Measurements from ENCODE around the gene RHBDL1. TPM values are rescaled to one million over a fixed set of nuclear protein-coding genes. Genes with fewer than 3 reads are reported as not detected.
"Not testable (repeated sequence)": the region's sequence is repeated elsewhere in the genome, so short reads cannot be mapped to it uniquely, and the experiment has no call there.

The RHBDL1 gene
- total RNA-seq, 1 experiment from 2014 or later = 2.3 TPM

- DNase-seq (ENCODE audit: extremely low read depth, low read depth) = peak; percentile 95
Observed at GRCh38 chr16:684071-684794, 8.8 kb downstream of the RHBDL1 start, which contains the start of gene JMJD8. Gene JMJD8 (minus strand): TSS chr16:684334. CDS start chr16:684319, 15 bp downstream.

- no peak for DNase-seq (ENCODE audit: extremely low read depth, low read depth)
Observed at GRCh38 chr16:684961-685696, 9.7 kb downstream of the RHBDL1 start.

- DNase-seq (ENCODE audit: extremely low read depth, low read depth) = peak; percentile 73
Observed at GRCh38 chr16:685967-686366, 10.5 kb downstream of the RHBDL1 start.

- no peak for DNase-seq (ENCODE audit: extremely low read depth, low read depth)
Observed at GRCh38 chr16:686459-687260, 11.2 kb downstream of the RHBDL1 start.

GRCh38 chr16:687499-687898 lies 12.0 kb downstream of the RHBDL1 start:
- no peak for DNase-seq (ENCODE audit: extremely low read depth, low read depth)

GRCh38 chr16:689175-689897 lies 13.9 kb downstream of the RHBDL1 start:
- no peak for DNase-seq (ENCODE audit: extremely low read depth, low read depth)

- DNase-seq (ENCODE audit: extremely low read depth, low read depth) = not testable (repeated sequence)
Observed at GRCh38 chr16:691242-691641, 15.8 kb downstream of the RHBDL1 start.

- no peak for DNase-seq (ENCODE audit: extremely low read depth, low read depth)
Observed at GRCh38 chr16:692356-693108, 17.1 kb downstream of the RHBDL1 start.

- no peak for DNase-seq (ENCODE audit: extremely low read depth, low read depth)
Observed at GRCh38 chr16:693364-693763, 17.9 kb downstream of the RHBDL1 start.

GRCh38 chr16:693766-694165 lies 18.3 kb downstream of the RHBDL1 start:
- DNase-seq (ENCODE audit: extremely low read depth, low read depth) = no peak

GRCh38 chr16:694187-694862 lies 18.9 kb downstream of the RHBDL1 start:
- no peak for DNase-seq (ENCODE audit: extremely low read depth, low read depth)

GRCh38 chr16:694863-695354 lies 19.4 kb downstream of the RHBDL1 start:
- no peak for DNase-seq (ENCODE audit: extremely low read depth, low read depth)

- no peak for DNase-seq (ENCODE audit: extremely low read depth, low read depth)
Observed at GRCh38 chr16:695355-696089, 20.1 kb downstream of the RHBDL1 start.

- no peak for DNase-seq (ENCODE audit: extremely low read depth, low read depth)
Observed at GRCh38 chr16:698911-699671, 23.6 kb downstream of the RHBDL1 start.

- no peak for DNase-seq (ENCODE audit: extremely low read depth, low read depth)
Observed at GRCh38 chr16:700684-701584, 25.5 kb downstream of the RHBDL1 start.

- DNase-seq (ENCODE audit: extremely low read depth, low read depth) = no peak
Observed at GRCh38 chr16:702341-702740, 26.9 kb downstream of the RHBDL1 start.

GRCh38 chr16:703406-703805 lies 27.9 kb downstream of the RHBDL1 start:
- DNase-seq (ENCODE audit: extremely low read depth, low read depth) = no peak

All from NCI-H460 (cell line).